Astrocyte (in vitro differentiated cells and primary cell): ENCODE results near the gene ATP2B3.

ENCODE experiments used
- EZH2 ChIP-seq: IDR thresholded peaks from 2 replicates; pipeline ENCODE4 v1.6.1; 2012; ENCODE audit warnings: mild to moderate bottlenecking, low read length, inconsistent platforms; ENCODE audit not compliant: insufficient read depth
- TF ChIP-seq, protein P1 (sequence below): IDR thresholded peaks from 2 replicates; pipeline ENCODE4 v1.5.1; 2011; ENCODE audit warnings: low read depth, mild to moderate bottlenecking, inconsistent platforms, low read length, moderate library complexity; ENCODE audit not compliant: insufficient read depth

DNA sequence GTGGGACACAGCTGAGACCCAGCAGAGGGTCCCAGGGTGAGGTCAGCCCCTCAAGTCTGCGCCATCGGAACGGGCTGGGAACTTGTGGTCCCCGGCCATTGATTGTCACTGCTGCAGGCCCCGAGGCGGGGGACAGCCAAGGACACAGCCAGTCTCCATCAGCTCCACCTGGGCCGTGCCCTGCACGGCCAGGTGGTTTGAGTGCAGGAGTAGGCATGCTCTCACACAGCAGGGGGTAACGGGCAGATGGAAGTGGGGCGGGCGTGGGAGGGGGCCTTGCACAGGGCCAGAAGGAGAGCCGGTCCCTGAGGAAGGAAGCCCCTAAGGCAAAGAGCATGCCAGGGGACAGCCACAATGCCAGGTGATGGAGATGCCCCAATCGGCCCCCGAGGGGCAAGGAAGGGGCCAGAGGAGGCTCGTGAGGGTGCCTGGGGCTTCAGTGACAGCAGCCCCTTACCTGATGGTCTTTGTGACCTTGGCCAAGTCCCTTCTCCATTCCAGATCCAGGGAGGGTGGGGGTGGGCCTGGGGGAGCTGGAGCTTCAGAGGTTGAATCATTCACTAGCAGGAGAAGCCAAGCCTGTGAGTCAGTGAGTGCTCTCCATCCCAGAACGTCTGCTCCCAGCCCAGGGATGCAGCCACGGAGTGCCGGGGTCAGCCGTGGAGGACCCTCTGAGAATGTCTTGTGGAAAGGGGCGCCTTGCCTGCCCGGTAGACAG, 2.3 kb downstream of the ATP2B3 start:
- no peak for TF ChIP-seq EZH2
- TF ChIP-seq, protein P1, sequence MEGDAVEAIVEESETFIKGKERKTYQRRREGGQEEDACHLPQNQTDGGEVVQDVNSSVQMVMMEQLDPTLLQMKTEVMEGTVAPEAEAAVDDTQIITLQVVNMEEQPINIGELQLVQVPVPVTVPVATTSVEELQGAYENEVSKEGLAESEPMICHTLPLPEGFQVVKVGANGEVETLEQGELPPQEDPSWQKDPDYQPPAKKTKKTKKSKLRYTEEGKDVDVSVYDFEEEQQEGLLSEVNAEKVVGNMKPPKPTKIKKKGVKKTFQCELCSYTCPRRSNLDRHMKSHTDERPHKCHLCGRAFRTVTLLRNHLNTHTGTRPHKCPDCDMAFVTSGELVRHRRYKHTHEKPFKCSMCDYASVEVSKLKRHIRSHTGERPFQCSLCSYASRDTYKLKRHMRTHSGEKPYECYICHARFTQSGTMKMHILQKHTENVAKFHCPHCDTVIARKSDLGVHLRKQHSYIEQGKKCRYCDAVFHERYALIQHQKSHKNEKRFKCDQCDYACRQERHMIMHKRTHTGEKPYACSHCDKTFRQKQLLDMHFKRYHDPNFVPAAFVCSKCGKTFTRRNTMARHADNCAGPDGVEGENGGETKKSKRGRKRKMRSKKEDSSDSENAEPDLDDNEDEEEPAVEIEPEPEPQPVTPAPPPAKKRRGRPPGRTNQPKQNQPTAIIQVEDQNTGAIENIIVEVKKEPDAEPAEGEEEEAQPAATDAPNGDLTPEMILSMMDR: no peak
